Measurements from ENCODE around the gene LITAFD.
"Not testable (repeated sequence)": the region's sequence is repeated elsewhere in the genome, so short reads cannot be mapped to it uniquely, and the experiment has no call there.

LITAFD gene

DNA sequence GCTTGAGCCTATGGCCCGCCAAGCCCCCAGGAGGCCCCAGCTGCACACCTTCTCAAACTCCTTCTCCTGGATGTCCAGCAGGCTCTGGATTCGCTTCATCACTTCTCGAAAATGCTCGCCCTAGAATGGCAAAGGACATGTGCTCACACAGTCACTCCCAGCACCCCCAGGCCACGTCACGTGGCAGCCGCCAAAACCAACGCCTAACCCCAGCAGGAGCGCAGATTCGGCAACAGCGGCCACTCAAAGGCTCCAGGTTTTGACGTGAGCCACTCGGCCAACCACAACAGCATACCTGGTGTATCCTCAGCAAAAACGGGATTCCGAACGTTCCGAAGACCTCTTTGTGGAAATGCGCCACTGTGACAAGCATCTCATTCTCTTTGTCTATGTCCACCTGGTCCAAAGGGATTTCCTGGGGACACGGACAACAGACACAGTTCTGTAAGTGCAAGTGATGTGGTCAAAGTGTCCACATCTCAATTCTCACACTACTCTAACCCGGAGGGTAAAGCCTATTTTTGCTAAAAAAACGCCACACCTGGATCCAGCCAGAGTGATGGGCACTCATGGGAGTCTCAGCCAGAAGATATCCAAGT lies 12.7 kb downstream of the LITAFD start:
- DNase-seq: no peak

- no peak for DNase-seq
Measured at GRCh38 chr16:8898660-8899318, 16.6 kb downstream of the LITAFD start.

DNA sequence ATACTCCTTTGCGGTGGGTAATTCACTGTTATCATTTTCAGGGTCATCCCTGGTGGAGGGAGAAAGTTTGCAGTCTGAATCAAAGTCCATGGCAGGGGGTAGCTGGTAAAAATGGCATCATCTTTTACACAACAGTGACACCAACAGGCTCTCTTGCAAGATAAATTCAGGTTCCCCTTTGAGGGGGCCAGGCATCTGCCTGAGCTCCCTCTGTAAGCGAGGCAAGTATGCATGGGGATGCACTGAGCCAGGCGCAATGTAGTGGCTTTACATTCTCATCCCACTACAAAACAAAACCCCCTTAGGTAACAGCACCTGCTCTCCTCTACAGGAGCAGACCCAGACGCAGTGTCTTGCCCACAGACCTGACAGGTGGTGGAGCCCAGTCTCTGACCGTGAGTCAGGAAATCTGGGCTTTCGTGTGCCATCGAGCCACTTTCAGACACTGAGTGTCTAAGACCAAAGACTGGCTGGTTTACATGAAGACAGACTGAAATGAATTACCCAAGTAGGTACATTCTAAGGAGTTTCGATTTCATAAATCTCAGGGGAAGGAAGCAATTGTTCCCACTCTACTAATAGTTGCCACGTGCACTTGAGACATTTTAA lies 17.7 kb downstream of the LITAFD start:
- DNase-seq: no peak

DNA sequence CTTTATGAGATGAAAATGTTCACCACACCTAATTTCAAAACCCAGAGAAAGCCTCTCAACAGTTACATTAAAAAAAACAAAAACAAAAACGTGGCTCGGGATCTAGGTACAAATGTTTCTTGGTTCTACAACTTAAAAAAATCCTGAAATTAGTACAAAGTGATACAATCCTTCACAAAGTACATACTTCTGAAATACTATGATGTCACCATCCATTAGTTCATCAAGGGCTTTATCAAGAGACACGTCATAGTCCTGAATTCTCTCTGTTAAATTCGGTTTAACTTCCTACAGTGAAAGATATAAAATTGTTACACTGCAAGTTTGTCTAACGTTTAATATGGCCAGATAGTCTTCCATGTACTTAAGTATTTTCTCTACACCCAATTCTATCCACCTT lies 18.2 kb downstream of the LITAFD start:
- no peak for DNase-seq

DNA sequence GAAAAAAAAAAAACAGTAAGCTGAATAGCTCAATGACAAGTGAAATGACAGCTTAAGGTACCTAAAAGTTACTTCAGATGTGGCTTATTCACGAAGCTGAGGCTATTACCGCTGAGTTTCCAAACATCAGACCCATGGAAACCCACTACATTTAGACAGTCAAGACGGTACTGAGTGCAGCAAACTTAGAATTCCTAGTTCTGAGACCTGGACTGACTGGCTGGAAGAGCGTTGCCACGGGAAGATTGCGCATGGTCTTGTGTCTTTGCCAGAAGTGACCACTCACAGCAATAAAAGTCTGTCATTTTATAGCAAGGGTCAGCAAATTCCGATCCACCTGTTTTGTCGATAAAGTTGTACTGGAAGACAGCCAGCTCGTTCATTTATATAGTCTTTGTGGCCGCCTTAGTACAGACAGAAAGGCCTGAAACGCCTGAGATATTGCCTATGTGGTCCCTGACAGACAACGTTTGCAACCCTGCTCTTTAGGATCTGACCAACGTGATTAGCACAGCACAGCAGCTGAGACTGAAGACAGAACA lies 19.2 kb downstream of the LITAFD start:
- no peak for DNase-seq

GRCh38 chr16:8903004-8903403 lies 20.9 kb downstream of the LITAFD start:
- DNase-seq: no peak

DNA sequence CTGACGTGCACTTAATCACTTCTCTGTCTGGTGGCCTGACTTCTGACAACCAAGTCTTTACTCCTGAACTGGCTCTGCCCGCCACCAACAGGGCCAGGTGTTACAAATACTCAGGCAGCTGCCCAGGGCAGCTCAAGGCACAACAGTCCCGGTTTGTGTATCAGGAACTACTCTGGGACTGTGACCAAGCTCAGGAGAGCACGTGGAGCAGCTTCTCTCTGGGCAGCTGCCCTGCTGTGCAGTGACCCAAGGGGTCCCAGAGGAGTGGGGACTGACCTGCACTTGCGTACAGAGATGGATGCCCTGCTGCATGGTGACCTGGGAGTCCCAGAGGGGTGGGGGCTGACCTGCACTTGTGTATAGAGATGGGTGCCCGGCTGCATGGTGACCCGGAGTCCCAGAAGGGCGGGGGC lies 21.9 kb downstream of the LITAFD start:
- no peak for DNase-seq

- DNase-seq: no peak
Measured at GRCh38 chr16:8905168-8905762, 23.1 kb downstream of the LITAFD start.

GRCh38 chr16:8905795-8906591 lies 23.8 kb downstream of the LITAFD start:
- no peak for DNase-seq

GRCh38 chr16:8907096-8907495 lies 24.9 kb downstream of the LITAFD start:
- DNase-seq: no peak

DNA sequence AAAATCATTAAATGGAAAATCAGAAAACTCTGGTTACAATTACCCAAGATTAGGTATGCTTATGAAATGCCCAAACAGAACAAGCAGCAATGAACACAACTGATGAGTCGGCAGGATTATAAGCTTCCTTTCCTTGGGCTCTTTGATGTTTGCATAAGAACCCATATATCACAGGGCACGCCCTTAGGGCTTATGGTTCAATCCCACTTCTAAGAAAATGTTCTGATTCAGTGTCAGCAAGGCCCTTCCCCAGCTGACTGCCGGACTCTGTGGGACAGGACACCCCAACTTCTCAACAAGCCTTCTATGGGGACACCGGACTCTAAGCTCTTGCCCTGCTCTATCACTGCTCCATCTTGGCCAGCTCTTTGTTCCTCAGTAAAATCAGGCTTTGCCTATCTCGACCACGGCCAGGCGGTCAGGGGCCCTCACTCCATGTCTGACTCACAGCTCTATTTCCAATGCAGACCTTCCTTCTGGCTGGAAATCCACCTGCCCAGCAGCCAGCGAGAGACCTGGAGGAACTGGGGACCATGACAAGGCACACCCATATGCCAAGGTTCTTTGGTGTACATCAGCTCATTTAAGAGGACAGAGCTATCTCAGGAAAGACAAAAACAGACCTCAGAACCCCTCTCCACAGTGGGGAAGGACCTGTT lies 26.8 kb downstream of the LITAFD start:
- DNase-seq: no peak

GRCh38 chr16:8910811-8911210 lies 28.7 kb downstream of the LITAFD start:
- no peak for DNase-seq

- no peak for DNase-seq
Measured at GRCh38 chr16:8912793-8913192, 30.6 kb downstream of the LITAFD start.

GRCh38 chr16:8914098-8914497 lies 31.9 kb downstream of the LITAFD start:
- DNase-seq: no peak

GRCh38 chr16:8915722-8916301 lies 33.7 kb downstream of the LITAFD start:
- no peak for DNase-seq

DNA sequence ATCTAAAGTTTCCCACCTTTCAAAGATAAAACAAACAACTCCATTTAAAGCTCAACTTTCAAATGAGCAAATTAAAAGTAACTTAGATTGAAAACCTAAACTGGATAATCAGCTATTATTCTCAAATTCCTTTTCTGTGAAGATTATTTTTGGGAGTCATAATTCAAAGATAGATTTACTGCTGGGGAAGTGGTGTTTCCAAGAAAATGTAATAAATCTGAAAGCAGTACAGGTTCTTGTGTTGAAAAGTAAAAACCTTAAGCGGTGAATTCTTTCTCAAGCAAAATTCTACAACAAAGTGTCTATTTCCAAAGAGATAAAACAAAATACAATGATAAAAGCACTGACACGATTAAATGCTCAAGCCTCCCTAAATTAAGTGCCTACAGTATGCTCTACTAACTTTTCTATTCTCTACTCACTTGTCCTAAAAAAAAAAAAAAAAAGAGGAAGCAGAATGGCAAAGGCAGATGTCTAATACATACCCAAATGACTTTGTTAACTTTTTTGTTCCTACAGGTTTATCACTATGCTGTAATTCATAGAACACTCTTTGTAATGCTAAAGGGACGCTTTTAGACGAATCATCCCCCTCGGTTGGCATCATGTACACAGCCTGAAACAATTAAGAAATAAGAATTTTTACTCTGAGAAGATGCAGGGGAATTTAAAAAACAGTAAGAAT lies 34.5 kb downstream of the LITAFD start:
- no peak for DNase-seq

- DNase-seq: not testable (repeated sequence)
Measured at GRCh38 chr16:8917336-8917735, 35.2 kb downstream of the LITAFD start.

GRCh38 chr16:8919089-8919933 lies 37.2 kb downstream of the LITAFD start:
- DNase-seq: no peak

DNA sequence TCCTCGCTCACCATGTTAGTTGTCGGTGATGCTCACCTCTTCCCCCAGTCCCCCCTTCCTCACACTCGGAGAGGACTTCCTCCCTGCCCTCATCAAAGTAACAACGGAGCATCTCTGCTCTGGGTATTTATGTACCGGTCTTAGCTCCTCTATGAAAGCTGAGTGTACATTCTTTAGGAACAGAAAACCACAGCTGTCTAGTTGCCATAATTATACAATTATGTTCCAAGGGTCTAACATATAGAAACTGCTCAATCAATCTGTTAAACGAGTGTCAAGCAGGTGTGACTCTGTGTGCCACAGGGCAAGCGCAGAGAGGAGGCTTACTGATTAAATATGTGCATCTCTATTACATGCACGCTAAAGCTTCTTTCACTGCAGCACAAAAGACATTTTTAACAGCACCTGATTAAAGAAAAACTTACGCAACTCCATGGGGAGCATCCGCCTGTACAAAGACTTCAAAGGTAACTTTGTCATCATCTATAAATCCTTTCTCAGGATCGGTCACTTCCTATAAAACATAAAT lies 37.8 kb downstream of the LITAFD start:
- DNase-seq: no peak
